Ovary (tissue), 9 donors: ENCODE measurements around the gene FADD. TPM values are rescaled to one million over a fixed set of nuclear protein-coding genes. Genes with fewer than 3 reads are reported as not detected.

Source experiments
- DNase-seq, 5 donors: peaks; one replicate each; pipeline ENCODE4 v3.0.0-alpha.2; 2019 to 2020
- H3K27ac ChIP-seq, 2 donors: fragments of 200-600 bp; one replicate each; pipeline versions ENCODE4 v1.5.1 to v1.8.0; 2019 to 2022
- H3K27me3 ChIP-seq: fragments of 200-600 bp; one replicate; pipeline ENCODE4 v1.8.0; 2022
- H3K36me3 ChIP-seq: fragments of 200-600 bp; sonication (generic); one replicate; pipeline ENCODE4 v1.5.1; 2019
- H3K4me1 ChIP-seq: one replicate; pipeline ENCODE4 v1.8.1; 2013; ENCODE audit warnings: mild to moderate bottlenecking, moderate library complexity; ENCODE audit not compliant: insufficient read depth
- H3K4me3 ChIP-seq: fragments of 200-600 bp; sonication (generic); one replicate; pipeline ENCODE4 v1.5.1; 2017
- H3K9me3 ChIP-seq, 2 donors: fragments of 200-600 bp in 1 of 2; sonication (generic) in 1 of 2; one replicate each; pipeline versions ENCODE4 v1.5.1 to v1.8.1; 2013 to 2019; ENCODE audit warnings: mild to moderate bottlenecking in 1 of 2, moderate library complexity in 1 of 2
- CTCF ChIP-seq, 3 donors: fragments of 450-650 bp in 2 of 3; fragments of 200-600 bp in 1 of 3; IDR thresholded peaks; one replicate each; pipeline versions ENCODE4 v1.5.1 to v1.8.0; 2016 to 2022; ENCODE audit warnings: antibody characterized with exemption in 3 of 3, mild to moderate bottlenecking in 1 of 3
- EP300 ChIP-seq: sonication (generic); formaldehyde crosslinking; IDR thresholded peaks from one replicate; pipeline ENCODE4 v1.6.1; 2017; ENCODE audit warnings: antibody characterized with exemption
- POLR2A ChIP-seq: fragments of 450-650 bp; IDR thresholded peaks from one replicate; pipeline ENCODE4 v1.6.1; 2017; ENCODE audit warnings: antibody characterized with exemption, mild to moderate bottlenecking, moderate library complexity
- WGBS, 3 donors: extraction: QIAGEN DNeasy Blood & Tissue Kit in 1 of 3; methylation state at CpG; one replicate each; pipeline versions ENCODE4 v1.1.5 to v1.1.7; 2013 to 2017; 5-methylcytosine and 5-hydroxymethylcytosine counted together
- intact Hi-C, 4 donors: fragments of 100-400 bp; cut with DNase I; formaldehyde crosslinking; loops; one replicate each; pipeline versions ENCODE4 v1.11.0 to v1.15.1; 2022 to 2023
- polyA plus RNA-seq, 2 donors: library from polyadenylated mRNA; stranded (reverse); fragments of 200-250 nt in 1 of 2; fragments of 350-450 nt in 1 of 2; fragmentation: Illumina TruSeq in 1 of 2; extraction: RNeasy Lipid Tissue Mini Kit (QIAGEN cat#74804) in 1 of 2; gene quantifications; one replicate each; pipeline ENCODE4 v1.2.3, GENCODE V29; 2013 to 2014
- total RNA-seq, 7 donors: library from RNA; depleted of rRNA in 2 of 7; stranded (reverse); fragments of >200 nt in 2 of 7; fragmentation: NEBNext Ultra II Directional in 3 of 7; extraction: Animal tissue kit (Norgen Biotek cat#: 25700) in 3 of 7; gene quantifications; one replicate each; pipeline versions ENCODE4 v1.1.0 to v1.2.4, GENCODE V29; 2016 to 2023
- donor health status: DM: no; HTN: no; CAD: no; lungs with moderate emphysema.
- donor health status: DM: no; HTN: no; CAD: no.
- donor health status: Bipolar disorder and iron deficiency.
- donor health status: DM: yes; HTN: yes; CAD: no.
- donor health status: DM: no; HTN: no; CAD: no.
- donor health status: DM: yes; HTN: yes; CAD: no.

FADD gene
- total and polyA plus RNA-seq, 9 donors = 13.1 to 22.3 (median 16.5) TPM

GRCh38 chr11:70204466-70204799, 1.3 kb downstream of the FADD start:
- Histone ChIP-seq H3K4me3 (peak overlapping the region; percentile 69), H3K36me3 (no peaks in the 10 kb centered on the region), H3K4me1 (peaks cover 6% of the 10 kb centered on the region), H3K27me3 (no peaks in the 10 kb centered on the region), H3K27ac (no peak overlapping the region), H3K9me3 (no peaks in the 10 kb centered on the region)
- 21 to 45% (median 31%) methylated on average over 4 of the region's 4 CpGs for WGBS, 3 donors
- intact Hi-C loops = loop anchor here in 1 of 4 donors (10.0 kb wide), 1 partner anchor 60 kb away; no protein-coding TSS in a partner anchor
- no peak for DNase-seq
- TF ChIP-seq CTCF (IDR thresholded peaks at IDR 0.05) (no peak), EP300 (no peak), POLR2A (no peak)

GRCh38 chr11:70205049-70205725, 2.1 kb downstream of the FADD start:
- no peaks in the 10 kb centered on the region for H3K36me3 ChIP-seq
- no peaks in the 10 kb centered on the region for H3K9me3 ChIP-seq
- TF ChIP-seq CTCF (IDR thresholded peaks at IDR 0.05) (no peak), POLR2A (no peak), EP300 (no peak)
- intact Hi-C loops = loop anchor here in 1 of 4 donors (10.0 kb wide), 1 partner anchor 60 kb away; no protein-coding TSS in a partner anchor
- H3K27me3 ChIP-seq = no peaks in the 10 kb centered on the region
- H3K4me3 ChIP-seq = no peak overlapping the region
- WGBS, 3 donors = 80 to 86% (median 80%) methylated on average over 12 of the region's 12 CpGs
- DNase-seq = no peak
- H3K4me1 ChIP-seq = peaks cover 6% of the 10 kb centered on the region
- no peak overlapping the region for H3K27ac ChIP-seq

- Histone ChIP-seq H3K27me3 (no peaks in the 10 kb centered on the region), H3K27ac (no peak overlapping the region), H3K4me1 (peaks cover 6% of the 10 kb centered on the region), H3K9me3 (no peaks in the 10 kb centered on the region), H3K4me3 (no peak overlapping the region), H3K36me3 (no peaks in the 10 kb centered on the region)
- WGBS, 3 donors = 77 to 83% (median 80%) methylated on average over 7 of the region's 7 CpGs
- no peak for TF ChIP-seq CTCF (IDR thresholded peaks at IDR 0.05)
- no peak for TF ChIP-seq EP300
- TF ChIP-seq POLR2A = no peak
- intact Hi-C loops = loop anchor here in 1 of 4 donors (10.0 kb wide), 1 partner anchor 59 kb away; no protein-coding TSS in a partner anchor
- DNase-seq = no peak
Measured at GRCh38 chr11:70205766-70206165, 2.7 kb downstream of the FADD start.

GRCh38 chr11:70206226-70206981, 3.3 kb downstream of the FADD start:
- intact Hi-C loops = loop anchor here in 1 of 4 donors (10.0 kb wide), 1 partner anchor 58 kb away; no protein-coding TSS in a partner anchor
- H3K27ac ChIP-seq = no peak overlapping the region
- peaks cover 6% of the 10 kb centered on the region for H3K4me1 ChIP-seq
- H3K9me3 ChIP-seq = no peaks in the 10 kb centered on the region
- 90 to 94% (median 91%) methylated on average over 20 to 22 of the region's 22 CpGs for whole genome bisulfite sequencing, 3 donors
- DNase-seq = no peak
- no peaks in the 10 kb centered on the region for H3K36me3 ChIP-seq
- no peaks in the 10 kb centered on the region for H3K27me3 ChIP-seq
- TF ChIP-seq CTCF (IDR thresholded peaks at IDR 0.05) (no peak), POLR2A (no peak), EP300 (no peak)
- H3K4me3 ChIP-seq = no peak overlapping the region
